ENCODE results near the gene ITGA2.

ITGA2 gene

GRCh38 chr5:53067641-53068040 is 78.5 kb downstream of the ITGA2 start:
- Histone ChIP-seq H2AK5ac (ENCODE audit: low read length) (no peak overlapping the region), H3K4ac (ENCODE audit: low read depth, low read length) (no peak overlapping the region), H3K79me1 (ENCODE audit: low read length) (no peaks in the 10 kb centered on the region), H3K9me3 (ENCODE audit: insufficient read depth, low read depth, low read length) (no peaks in the 10 kb centered on the region), H2AFZ (ENCODE audit: insufficient read depth, low read length, poor library complexity) (no peak overlapping the region), H3K23ac (ENCODE audit: low read length) (no peak overlapping the region), H2BK5ac (ENCODE audit: low read depth, low read length, poor library complexity) (no peak overlapping the region), H3K27ac (ENCODE audit: low read depth, low read length) (no peak overlapping the region), H3K18ac (ENCODE audit: low read length) (no peak overlapping the region), H4K8ac (ENCODE audit: low read depth, low read length) (no peak overlapping the region), H3K4me1 (ENCODE audit: control insufficient read depth in 1 of 2, insufficient read depth in 2 of 2, low read length in 2 of 2) (no peaks in the 10 kb centered on the region), H3K9ac (ENCODE audit: low read length) (no peak overlapping the region), H3K36me3 (ENCODE audit: control insufficient read depth in 1 of 2, insufficient read depth in 2 of 2, low read length in 2 of 2) (peaks cover 2 to 4% of the 10 kb centered on the region in 2 experiments), H4K12ac (ENCODE audit: low read depth, low read length) (no peak overlapping the region), H3K79me2 (ENCODE audit: control insufficient read depth, insufficient read depth, low read length, poor library complexity) (no peaks in the 10 kb centered on the region), H3K14ac (ENCODE audit: low read length) (no peak overlapping the region), H3K4me2 (ENCODE audit: low read length) (no peak overlapping the region), H2BK12ac (ENCODE audit: low read length) (no peak overlapping the region), H3K27me3 (ENCODE audit: insufficient read depth, low read length) (no peaks in the 10 kb centered on the region), H3K4me3 (ENCODE audit: low read depth, low read length) (no peak overlapping the region), H4K91ac (ENCODE audit: low read depth, low read length) (no peak overlapping the region), H2BK120ac (ENCODE audit: insufficient read depth, low read length, poor library complexity) (no peak overlapping the region)
- no CpG with 5 or more reads among the region's 1 CpG for WGBS (ENCODE audit: extremely low coverage, insufficient coverage, insufficient read length)
- DNase-seq = no peak

GRCh38 chr5:53068291-53068836 is 79.2 kb downstream of the ITGA2 start:
- no peak overlapping the region for H2BK5ac ChIP-seq (ENCODE audit: low read depth, low read length, poor library complexity)
- no peak overlapping the region for H4K91ac ChIP-seq (ENCODE audit: low read depth, low read length)
- no peak overlapping the region for H2AFZ ChIP-seq (ENCODE audit: insufficient read depth, low read length, poor library complexity)
- no peak overlapping the region for H3K9ac ChIP-seq (ENCODE audit: low read length)
- H3K14ac ChIP-seq (ENCODE audit: low read length) = no peak overlapping the region
- no peak overlapping the region for H2BK12ac ChIP-seq (ENCODE audit: low read length)
- no peak overlapping the region for H3K4me2 ChIP-seq (ENCODE audit: low read length)
- no peak overlapping the region for H2BK120ac ChIP-seq (ENCODE audit: insufficient read depth, low read length, poor library complexity)
- no peak overlapping the region for H4K12ac ChIP-seq (ENCODE audit: low read depth, low read length)
- no peak overlapping the region for H3K4ac ChIP-seq (ENCODE audit: low read depth, low read length)
- H3K79me1 ChIP-seq (ENCODE audit: low read length) = no peaks in the 10 kb centered on the region
- H3K36me3 ChIP-seq (ENCODE audit: control insufficient read depth in 1 of 2, insufficient read depth in 2 of 2, low read length in 2 of 2) = peaks cover 2 to 5% of the 10 kb centered on the region in 2 experiments
- H3K4me1 ChIP-seq (ENCODE audit: control insufficient read depth in 1 of 2, insufficient read depth in 2 of 2, low read length in 2 of 2) = no peaks in the 10 kb centered on the region
- H3K79me2 ChIP-seq (ENCODE audit: control insufficient read depth, insufficient read depth, low read length, poor library complexity) = no peaks in the 10 kb centered on the region
- no peak overlapping the region for H3K23ac ChIP-seq (ENCODE audit: low read length)
- DNase-seq = no peak
- H3K27me3 ChIP-seq (ENCODE audit: insufficient read depth, low read length) = no peaks in the 10 kb centered on the region
- no peak overlapping the region for H4K8ac ChIP-seq (ENCODE audit: low read depth, low read length)
- H3K27ac ChIP-seq (ENCODE audit: low read depth, low read length) = no peak overlapping the region
- H3K4me3 ChIP-seq (ENCODE audit: low read depth, low read length) = no peak overlapping the region
- no peak overlapping the region for H2AK5ac ChIP-seq (ENCODE audit: low read length)
- H3K9me3 ChIP-seq (ENCODE audit: insufficient read depth, low read depth, low read length) = no peaks in the 10 kb centered on the region
- no peak overlapping the region for H3K18ac ChIP-seq (ENCODE audit: low read length)
- WGBS (ENCODE audit: extremely low coverage, insufficient coverage, insufficient read length) = no CpG with 5 or more reads among the region's 4 CpGs

- Histone ChIP-seq H4K12ac (ENCODE audit: low read depth, low read length) (no peak overlapping the region), H4K8ac (ENCODE audit: low read depth, low read length) (no peak overlapping the region), H3K14ac (ENCODE audit: low read length) (no peak overlapping the region), H3K9me3 (ENCODE audit: insufficient read depth, low read depth, low read length) (no peaks in the 10 kb centered on the region), H3K79me1 (ENCODE audit: low read length) (no peaks in the 10 kb centered on the region), H2BK5ac (ENCODE audit: low read depth, low read length, poor library complexity) (no peak overlapping the region), H3K4me1 (ENCODE audit: control insufficient read depth in 1 of 2, insufficient read depth in 2 of 2, low read length in 2 of 2) (no peaks in the 10 kb centered on the region), H3K9ac (ENCODE audit: low read length) (no peak overlapping the region), H2BK12ac (ENCODE audit: low read length) (no peak overlapping the region), H2AK5ac (ENCODE audit: low read length) (no peak overlapping the region), H3K4me3 (ENCODE audit: low read depth, low read length) (no peak overlapping the region), H3K27me3 (ENCODE audit: insufficient read depth, low read length) (no peaks in the 10 kb centered on the region), H3K27ac (ENCODE audit: low read depth, low read length) (no peak overlapping the region), H3K36me3 (ENCODE audit: control insufficient read depth in 1 of 2, insufficient read depth in 2 of 2, low read length in 2 of 2) (peaks cover 2 to 6% of the 10 kb centered on the region in 2 experiments), H3K4me2 (ENCODE audit: low read length) (no peak overlapping the region), H4K91ac (ENCODE audit: low read depth, low read length) (no peak overlapping the region), H3K18ac (ENCODE audit: low read length) (no peak overlapping the region), H3K23ac (ENCODE audit: low read length) (no peak overlapping the region), H3K79me2 (ENCODE audit: control insufficient read depth, insufficient read depth, low read length, poor library complexity) (no peaks in the 10 kb centered on the region), H3K4ac (ENCODE audit: low read depth, low read length) (no peak overlapping the region), H2BK120ac (ENCODE audit: insufficient read depth, low read length, poor library complexity) (no peak overlapping the region), H2AFZ (ENCODE audit: insufficient read depth, low read length, poor library complexity) (no peak overlapping the region)
- no peak for DNase-seq
- WGBS (ENCODE audit: extremely low coverage, insufficient coverage, insufficient read length) = no CpG with 5 or more reads among the region's 5 CpGs
Observed at GRCh38 chr5:53069626-53070025, 80.5 kb downstream of the ITGA2 start.

GRCh38 chr5:53071298-53071697 is 82.1 kb downstream of the ITGA2 start:
- WGBS (ENCODE audit: extremely low coverage, insufficient coverage, insufficient read length) = no CpG with 5 or more reads among the region's 2 CpGs
- no peak overlapping the region for H3K23ac ChIP-seq (ENCODE audit: low read length)

More at GRCh38 chr5:53071298-53071697, 82.1 kb downstream of the ITGA2 start:
- no peak overlapping the region for H3K18ac ChIP-seq (ENCODE audit: low read length)
- no peak overlapping the region for H2BK12ac ChIP-seq (ENCODE audit: low read length)
- no peak overlapping the region for H3K4me2 ChIP-seq (ENCODE audit: low read length)
- H3K4me1 ChIP-seq (ENCODE audit: control insufficient read depth in 1 of 2, insufficient read depth in 2 of 2, low read length in 2 of 2) = no peaks in the 10 kb centered on the region
- H4K91ac ChIP-seq (ENCODE audit: low read depth, low read length) = no peak overlapping the region
- no peak for DNase-seq
- H3K4me3 ChIP-seq (ENCODE audit: low read depth, low read length) = no peak overlapping the region
- no peaks in the 10 kb centered on the region for H3K27me3 ChIP-seq (ENCODE audit: insufficient read depth, low read length)
- no peak overlapping the region for H3K9ac ChIP-seq (ENCODE audit: low read length)
- H2BK120ac ChIP-seq (ENCODE audit: insufficient read depth, low read length, poor library complexity) = no peak overlapping the region
- no peak overlapping the region for H2AFZ ChIP-seq (ENCODE audit: insufficient read depth, low read length, poor library complexity)
- no peaks in the 10 kb centered on the region for H3K9me3 ChIP-seq (ENCODE audit: insufficient read depth, low read depth, low read length)
- no peak overlapping the region for H3K4ac ChIP-seq (ENCODE audit: low read depth, low read length)
- no peaks in the 10 kb centered on the region for H3K79me1 ChIP-seq (ENCODE audit: low read length)
- H2BK5ac ChIP-seq (ENCODE audit: low read depth, low read length, poor library complexity) = no peak overlapping the region
- peaks cover 4 to 15% of the 10 kb centered on the region in 2 experiments for H3K36me3 ChIP-seq (ENCODE audit: control insufficient read depth in 1 of 2, insufficient read depth in 2 of 2, low read length in 2 of 2)
- no peaks in the 10 kb centered on the region for H3K79me2 ChIP-seq (ENCODE audit: control insufficient read depth, insufficient read depth, low read length, poor library complexity)
- no peak overlapping the region for H3K27ac ChIP-seq (ENCODE audit: low read depth, low read length)
- H2AK5ac ChIP-seq (ENCODE audit: low read length) = no peak overlapping the region
- H4K8ac ChIP-seq (ENCODE audit: low read depth, low read length) = no peak overlapping the region
- H4K12ac ChIP-seq (ENCODE audit: low read depth, low read length) = no peak overlapping the region
- H3K14ac ChIP-seq (ENCODE audit: low read length) = no peak overlapping the region
